Measurements from ENCODE around the gene STS.

The STS gene, protein sequence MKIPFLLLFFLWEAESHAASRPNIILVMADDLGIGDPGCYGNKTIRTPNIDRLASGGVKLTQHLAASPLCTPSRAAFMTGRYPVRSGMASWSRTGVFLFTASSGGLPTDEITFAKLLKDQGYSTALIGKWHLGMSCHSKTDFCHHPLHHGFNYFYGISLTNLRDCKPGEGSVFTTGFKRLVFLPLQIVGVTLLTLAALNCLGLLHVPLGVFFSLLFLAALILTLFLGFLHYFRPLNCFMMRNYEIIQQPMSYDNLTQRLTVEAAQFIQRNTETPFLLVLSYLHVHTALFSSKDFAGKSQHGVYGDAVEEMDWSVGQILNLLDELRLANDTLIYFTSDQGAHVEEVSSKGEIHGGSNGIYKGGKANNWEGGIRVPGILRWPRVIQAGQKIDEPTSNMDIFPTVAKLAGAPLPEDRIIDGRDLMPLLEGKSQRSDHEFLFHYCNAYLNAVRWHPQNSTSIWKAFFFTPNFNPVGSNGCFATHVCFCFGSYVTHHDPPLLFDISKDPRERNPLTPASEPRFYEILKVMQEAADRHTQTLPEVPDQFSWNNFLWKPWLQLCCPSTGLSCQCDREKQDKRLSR

DNA sequence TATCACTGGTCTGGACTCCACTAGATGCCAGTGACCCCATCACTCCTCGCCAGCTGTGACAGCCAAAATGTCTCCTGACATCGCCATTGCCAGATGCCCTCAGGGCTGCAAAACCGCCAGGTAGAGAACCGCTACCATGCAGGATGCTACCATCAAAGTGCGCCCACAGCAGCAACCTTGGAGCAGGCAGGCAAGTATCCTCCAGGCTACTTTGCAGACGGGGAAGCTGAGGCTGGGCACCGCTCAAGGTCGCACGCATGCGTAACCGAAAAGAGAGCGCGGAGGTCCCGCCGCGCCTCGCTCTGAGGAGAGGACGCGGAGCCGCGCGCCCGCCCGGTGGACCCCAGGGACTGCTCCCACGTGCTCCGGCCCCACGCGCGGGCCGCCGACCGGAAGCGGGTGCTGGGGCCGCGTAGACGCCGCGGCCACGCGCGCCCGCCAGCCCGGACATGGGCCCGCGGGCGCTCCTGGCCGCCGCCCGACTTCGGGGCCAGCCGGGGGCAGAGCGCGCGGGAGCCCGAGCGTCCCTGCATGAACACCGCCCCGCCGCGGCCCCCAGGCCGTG is at the start of gene STS:
Gene STS (plus strand): TSS at position 300 of the 565 bp plus-strand sequence. CDS start 105,488 bp downstream, outside the sequence.
- no peak for TF ChIP-seq CTCF (IDR thresholded peaks at IDR 0.05; ENCODE audit: low read depth, low read length)
- DNase-seq (ENCODE audit: extremely low read depth, low read depth), result no peak

- DNase-seq (ENCODE audit: extremely low read depth, low read depth), result no peak
- TF ChIP-seq CTCF (IDR thresholded peaks at IDR 0.05; ENCODE audit: low read depth, low read length), result no peak
Observed at GRCh38 chrX:7100022-7100421, 47.5 kb upstream of the STS start.

DNA sequence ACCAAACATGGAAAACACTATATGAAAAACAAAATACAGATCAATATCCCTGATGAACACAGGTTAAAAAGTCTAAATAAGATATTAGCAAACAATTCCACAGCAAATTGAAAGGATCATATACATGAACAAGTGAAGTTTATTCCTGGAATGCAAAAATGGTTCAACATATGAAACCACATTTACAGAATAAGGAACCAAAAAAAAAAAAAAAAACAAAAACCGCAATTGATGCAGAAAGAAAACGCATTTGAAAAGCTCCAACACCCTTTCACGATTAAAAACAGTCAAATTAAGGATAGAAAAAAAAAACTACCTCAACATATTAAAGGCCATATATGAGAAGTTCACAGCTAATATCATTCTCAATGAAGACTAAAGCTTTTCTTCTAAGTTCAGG is 45.4 kb upstream of the STS start:
- no peak for DNase-seq (ENCODE audit: extremely low read depth, low read depth)
- TF ChIP-seq CTCF (IDR thresholded peaks at IDR 0.05; ENCODE audit: low read depth, low read length), result no peak

GRCh38 chrX:7106649-7107048 is 40.9 kb upstream of the STS start:
- DNase-seq (ENCODE audit: extremely low read depth, low read depth), result no peak
- no peak for TF ChIP-seq CTCF (IDR thresholded peaks at IDR 0.05; ENCODE audit: low read depth, low read length)

DNA sequence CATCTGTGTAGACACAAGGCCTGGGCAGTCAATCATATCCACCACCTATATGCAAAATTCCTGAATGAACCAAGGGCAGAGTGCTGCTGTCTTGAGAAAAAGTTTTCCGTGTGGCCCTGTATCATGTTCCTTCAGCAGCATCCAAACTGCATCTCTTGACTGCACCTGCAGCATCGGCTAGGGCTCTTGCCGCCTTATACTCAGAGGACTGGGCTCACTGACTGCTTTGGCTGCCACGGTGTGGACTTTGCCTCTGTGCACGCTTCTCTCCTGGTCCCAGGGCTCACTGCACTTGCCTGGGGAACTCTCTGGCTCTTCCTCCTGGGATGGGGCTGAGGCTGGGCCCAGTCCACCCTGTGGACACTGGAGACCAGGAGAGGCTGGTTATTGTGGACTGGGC is 39.5 kb upstream of the STS start:
- no peak for TF ChIP-seq CTCF (IDR thresholded peaks at IDR 0.05; ENCODE audit: low read depth, low read length)
- DNase-seq (ENCODE audit: extremely low read depth, low read depth), result no peak

DNA sequence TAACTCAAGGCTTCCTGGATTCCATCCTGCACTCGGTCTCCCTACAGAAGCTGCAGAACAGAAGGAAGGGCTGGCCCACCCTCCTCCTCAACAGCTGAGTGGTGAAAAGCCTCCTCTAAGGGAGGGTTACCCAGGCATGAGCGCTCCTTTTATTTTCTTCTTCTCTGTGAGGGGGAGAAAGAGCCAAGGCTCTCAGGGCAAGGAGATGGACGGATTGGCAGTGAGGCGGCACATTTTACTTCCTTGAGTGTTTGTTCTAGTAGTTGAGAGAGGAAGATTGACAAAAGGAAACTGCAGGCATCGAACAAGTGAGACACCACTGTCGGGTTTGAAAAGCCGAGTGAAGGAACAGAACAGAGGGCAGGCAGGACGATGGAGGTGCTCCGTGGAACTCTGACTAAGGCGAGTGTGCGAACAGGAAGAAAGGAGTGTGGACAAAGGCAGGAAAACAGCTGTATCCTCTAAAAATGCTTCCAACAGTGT is 38.4 kb upstream of the STS start:
- no peak for DNase-seq (ENCODE audit: extremely low read depth, low read depth)
- TF ChIP-seq CTCF (IDR thresholded peaks at IDR 0.05; ENCODE audit: low read depth, low read length), result no peak
